NCI-H1092 (cell line): ENCODE measurements around the gene SS18.

Source experiments
- DNase-seq: peaks from one replicate; lab custom pipeline; 2025; lab: John Stamatoyannopoulos, UW

SS18 gene

GRCh38 chr18:26071725-26072124 lies 18.7 kb downstream of the SS18 start:
- no peak for DNase-seq

GRCh38 chr18:26071020-26071419 lies 19.4 kb downstream of the SS18 start:
- no peak for DNase-seq

- no peak for DNase-seq
Measured at GRCh38 chr18:26059357-26059756, 31.1 kb downstream of the SS18 start.

GRCh38 chr18:26057344-26057773 lies 33.1 kb downstream of the SS18 start:
- DNase-seq: no peak

GRCh38 chr18:26056291-26056690 lies 34.1 kb downstream of the SS18 start:
- no peak for DNase-seq

GRCh38 chr18:26052505-26052904 lies 37.9 kb downstream of the SS18 start:
- no peak for DNase-seq

GRCh38 chr18:26051843-26052242 lies 38.6 kb downstream of the SS18 start:
- no peak for DNase-seq

- no peak for DNase-seq
Measured at GRCh38 chr18:26046419-26047077, 43.9 kb downstream of the SS18 start.

GRCh38 chr18:26044807-26045206 lies 45.6 kb downstream of the SS18 start:
- DNase-seq: no peak

GRCh38 chr18:26040051-26040656 lies 50.3 kb downstream of the SS18 start:
- no peak for DNase-seq

GRCh38 chr18:26039203-26039602 lies 51.2 kb downstream of the SS18 start:
- no peak for DNase-seq

- no peak for DNase-seq
Measured at GRCh38 chr18:26036635-26037034, 53.8 kb downstream of the SS18 start.

- DNase-seq: no peak
Measured at GRCh38 chr18:26034850-26035497, 55.4 kb downstream of the SS18 start.

- DNase-seq: no peak
Measured at GRCh38 chr18:26022585-26022984, 67.8 kb downstream of the SS18 start.

GRCh38 chr18:26021061-26021754 lies 69.2 kb downstream of the SS18 start:
- DNase-seq: no peak

- DNase-seq: no peak
Measured at GRCh38 chr18:26017929-26018328, 72.5 kb downstream of the SS18 start.

GRCh38 chr18:26014462-26014861 lies 76.0 kb downstream of the SS18 start:
- DNase-seq: no peak

- no peak for DNase-seq
Measured at GRCh38 chr18:26008619-26009018, 81.8 kb downstream of the SS18 start.

GRCh38 chr18:26008096-26008495 lies 82.3 kb downstream of the SS18 start:
- no peak for DNase-seq

- DNase-seq: no peak
Measured at GRCh38 chr18:26005950-26006349, 84.5 kb downstream of the SS18 start.

- no peak for DNase-seq
Measured at GRCh38 chr18:26004832-26005231, 85.6 kb downstream of the SS18 start.

GRCh38 chr18:26003817-26004216 lies 86.6 kb downstream of the SS18 start:
- DNase-seq: no peak

GRCh38 chr18:26003356-26003755 lies 87.1 kb downstream of the SS18 start:
- no peak for DNase-seq
